GM04503 (cell line): ENCODE results near the gene NR1I3.
"Not testable (repeated sequence)": the region's sequence is repeated elsewhere in the genome, so short reads cannot be mapped to it uniquely, and the experiment has no call there.

Experiments used
- DNase-seq: peaks from one replicate; pipeline ENCODE4 v3.0.0-alpha.2; 2012; ENCODE audit warnings: low read depth

The NR1I3 gene

GRCh38 chr1:161238039-161238473, at the start of gene NR1I3:
Gene NR1I3 (minus strand): TSS chr1:161238203. CDS start chr1:161236565, 1,638 bp downstream.
- DNase-seq: no peak

GRCh38 chr1:161287482-161288054, 49.6 kb upstream of the NR1I3 start:
- no peak for DNase-seq

GRCh38 chr1:161285521-161285920, 47.5 kb upstream of the NR1I3 start:
- no peak for DNase-seq

- no peak for DNase-seq
These were observed 47.1 kb upstream of the NR1I3 start for GRCh38 chr1:161285113-161285512.

GRCh38 chr1:161282991-161283390, 45.0 kb upstream of the NR1I3 start:
- DNase-seq: no peak

- no peak for DNase-seq
These were observed 36.9 kb upstream of the NR1I3 start for GRCh38 chr1:161274874-161275273.

GRCh38 chr1:161273402-161273801, 35.4 kb upstream of the NR1I3 start:
- no peak for DNase-seq

- no peak for DNase-seq
These were observed 29.3 kb upstream of the NR1I3 start for GRCh38 chr1:161267321-161267720.

- no peak for DNase-seq
These were observed 28.8 kb upstream of the NR1I3 start for GRCh38 chr1:161266836-161267235.

- no peak for DNase-seq
These were observed 28.2 kb upstream of the NR1I3 start for GRCh38 chr1:161266202-161266601.

GRCh38 chr1:161265305-161265704, 27.3 kb upstream of the NR1I3 start:
- no peak for DNase-seq

GRCh38 chr1:161261261-161262235, 23.5 kb upstream of the NR1I3 start:
- DNase-seq: no peak

GRCh38 chr1:161260376-161261260, 22.6 kb upstream of the NR1I3 start:
- no peak for DNase-seq

- DNase-seq: no peak
These were observed 21.8 kb upstream of the NR1I3 start for GRCh38 chr1:161259765-161260164.

GRCh38 chr1:161259345-161259702, 21.3 kb upstream of the NR1I3 start:
- no peak for DNase-seq

- DNase-seq: no peak
These were observed 20.7 kb upstream of the NR1I3 start, which contains the start of gene PCP4L1 for GRCh38 chr1:161258439-161259344. Gene PCP4L1 (plus strand): TSS chr1:161258745. CDS start chr1:161258975, 230 bp downstream.

- DNase-seq: not testable (repeated sequence)
These were observed 19.1 kb upstream of the NR1I3 start for GRCh38 chr1:161257109-161257508.

- not testable (repeated sequence) for DNase-seq
These were observed 18.0 kb upstream of the NR1I3 start for GRCh38 chr1:161255955-161256520.

GRCh38 chr1:161255302-161255701, 17.3 kb upstream of the NR1I3 start:
- not testable (repeated sequence) for DNase-seq

- no peak for DNase-seq
These were observed 13.6 kb upstream of the NR1I3 start for GRCh38 chr1:161251579-161251978.

- no peak for DNase-seq
These were observed 12.8 kb upstream of the NR1I3 start for GRCh38 chr1:161250829-161251228.
